ENCODE measurements around the gene DR1.
"Not testable (repeated sequence)": the region's sequence is repeated elsewhere in the genome, so short reads cannot be mapped to it uniquely, and the experiment has no call there.

Gene DR1

DNA sequence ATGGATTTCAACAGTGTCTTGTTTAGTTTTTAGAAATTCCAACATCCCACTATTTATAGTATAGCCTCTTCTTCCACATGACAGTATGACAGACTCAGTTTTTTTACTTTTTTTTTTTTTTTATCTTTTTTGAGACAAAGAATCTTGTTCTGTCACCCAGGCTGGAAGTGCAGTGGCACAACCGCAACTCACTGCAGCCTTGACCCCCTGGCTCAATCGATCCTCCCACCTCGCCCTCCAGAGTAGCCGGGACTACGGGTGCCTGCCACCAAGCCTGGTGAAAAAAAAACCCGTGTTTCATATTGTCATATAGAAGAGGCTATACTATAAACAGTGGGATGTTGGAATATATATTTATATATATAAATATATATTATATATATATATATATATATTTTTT lies 1.2 kb upstream of the DR1 start:
- DNase-seq = no peak

DNA sequence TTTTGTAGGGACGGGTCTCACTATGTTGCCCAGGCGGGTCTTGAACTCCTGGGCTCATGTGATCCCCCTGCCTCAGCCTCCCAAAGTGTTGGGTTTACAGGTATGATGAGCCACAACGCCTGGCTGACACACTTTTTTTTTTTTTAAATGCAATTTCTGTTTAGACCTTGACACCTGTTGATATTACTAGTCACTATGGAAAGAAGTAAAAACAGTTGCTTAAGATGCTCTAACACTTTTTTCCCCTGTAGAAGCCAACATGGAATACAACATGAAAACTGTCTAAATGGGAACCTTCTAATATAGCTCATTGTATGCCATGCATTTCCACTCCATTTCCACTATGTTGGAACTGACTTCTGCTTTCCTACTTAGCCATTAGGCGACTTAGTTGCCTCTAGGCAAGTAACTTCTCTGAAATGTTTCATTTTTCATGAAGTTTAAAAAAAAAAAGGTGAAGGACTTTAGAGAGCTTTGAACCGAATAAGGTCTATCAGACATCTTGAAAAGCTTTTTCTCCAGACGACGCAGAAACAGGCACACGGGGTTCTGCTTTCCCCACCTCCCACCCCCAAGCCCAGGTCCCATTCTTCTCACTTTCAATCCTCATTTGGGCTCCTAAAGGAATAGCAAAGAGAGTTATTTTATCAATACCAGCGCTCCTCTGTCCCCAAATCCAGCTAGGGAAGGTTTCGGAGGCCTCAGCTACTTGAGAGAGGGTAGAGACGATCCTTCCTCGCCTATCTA lies 648 bp upstream of the DR1 start:
- DNase-seq = peak in 2 of 3 donors; percentile 56 to 66

DNA sequence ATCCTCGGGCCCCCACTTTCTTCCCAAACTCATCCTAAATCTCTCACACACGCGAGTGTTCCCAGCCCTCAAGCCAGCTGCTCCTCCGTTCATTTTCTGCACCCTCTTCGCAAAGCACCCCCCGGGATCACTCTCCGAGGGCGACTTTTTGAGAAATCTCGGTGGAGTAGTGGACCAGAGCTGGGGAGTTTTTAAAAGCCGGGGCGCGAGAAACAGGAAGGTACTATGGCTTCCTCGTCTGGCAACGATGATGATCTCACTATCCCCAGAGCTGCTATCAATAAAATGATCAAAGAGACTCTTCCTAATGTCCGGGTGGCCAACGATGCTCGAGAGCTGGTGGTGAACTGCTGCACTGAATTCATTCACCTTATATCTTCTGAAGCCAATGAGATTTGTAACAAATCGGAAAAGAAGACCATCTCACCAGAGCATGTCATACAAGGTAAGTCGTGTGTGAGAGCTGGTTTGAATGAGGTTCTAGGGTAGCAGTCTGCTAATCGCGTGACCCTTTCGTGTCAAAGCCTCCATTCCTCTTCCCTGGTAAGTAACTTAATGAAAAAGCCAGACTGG lies 800 bp downstream of the DR1 start:
- DNase-seq = peak; percentile 58 to 70 (median 62)

DNA sequence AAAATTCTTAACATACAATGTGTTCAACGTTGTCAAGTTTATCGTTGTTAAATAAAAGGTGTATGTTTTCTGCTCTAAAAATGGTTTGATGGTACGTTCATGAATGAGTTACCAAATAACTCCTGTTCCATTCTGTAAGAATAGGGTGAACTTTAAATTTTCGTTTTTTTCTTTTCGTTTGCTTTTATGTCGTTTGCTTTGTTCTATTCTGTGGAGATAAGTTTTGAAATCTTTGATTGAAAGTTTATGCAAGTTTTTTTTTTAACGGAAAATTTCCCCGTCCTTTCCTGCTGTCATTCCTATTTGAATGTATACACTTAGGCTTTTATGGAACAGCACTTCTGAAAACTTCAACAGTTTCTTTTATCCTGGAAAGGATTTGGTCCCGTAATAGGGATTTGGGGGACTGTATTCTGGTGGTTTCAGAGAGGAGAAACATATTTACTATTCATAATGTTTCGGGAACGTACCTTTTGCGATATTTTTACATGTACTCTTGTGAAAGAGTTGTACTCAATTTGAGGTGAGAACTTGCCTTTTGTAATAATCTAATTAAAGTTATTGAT lies 1.7 kb downstream of the DR1 start:
- no peak for DNase-seq

DNA sequence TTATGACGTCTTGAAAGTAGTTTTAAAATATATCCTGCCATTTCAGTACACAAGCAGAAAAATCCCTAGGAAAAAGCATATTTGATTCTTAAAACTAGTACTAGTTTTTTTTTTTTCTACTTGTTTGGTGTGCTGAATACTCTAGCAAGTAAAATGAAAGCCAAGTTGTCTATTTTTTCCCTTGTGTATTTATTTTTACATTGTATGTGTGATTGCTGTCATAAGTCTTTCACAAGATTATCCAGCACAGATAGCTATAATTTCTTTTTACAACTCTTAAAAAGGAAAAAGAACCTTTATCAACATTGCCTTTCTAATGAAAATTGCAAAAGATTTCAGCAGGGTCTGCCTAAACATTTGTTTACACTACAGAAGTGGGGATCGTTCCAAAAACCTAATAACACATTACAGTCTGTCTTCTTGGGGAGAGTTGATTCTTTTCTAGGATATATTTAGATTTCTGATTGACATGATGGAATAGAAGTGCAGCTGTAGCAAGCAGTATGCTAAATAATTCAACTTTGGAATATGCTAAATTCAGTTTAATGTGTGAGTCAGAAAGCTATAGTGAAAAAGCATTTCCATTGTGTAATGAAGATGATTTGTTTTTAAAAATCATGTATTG lies 2.5 kb downstream of the DR1 start:
- no peak for DNase-seq

DNA sequence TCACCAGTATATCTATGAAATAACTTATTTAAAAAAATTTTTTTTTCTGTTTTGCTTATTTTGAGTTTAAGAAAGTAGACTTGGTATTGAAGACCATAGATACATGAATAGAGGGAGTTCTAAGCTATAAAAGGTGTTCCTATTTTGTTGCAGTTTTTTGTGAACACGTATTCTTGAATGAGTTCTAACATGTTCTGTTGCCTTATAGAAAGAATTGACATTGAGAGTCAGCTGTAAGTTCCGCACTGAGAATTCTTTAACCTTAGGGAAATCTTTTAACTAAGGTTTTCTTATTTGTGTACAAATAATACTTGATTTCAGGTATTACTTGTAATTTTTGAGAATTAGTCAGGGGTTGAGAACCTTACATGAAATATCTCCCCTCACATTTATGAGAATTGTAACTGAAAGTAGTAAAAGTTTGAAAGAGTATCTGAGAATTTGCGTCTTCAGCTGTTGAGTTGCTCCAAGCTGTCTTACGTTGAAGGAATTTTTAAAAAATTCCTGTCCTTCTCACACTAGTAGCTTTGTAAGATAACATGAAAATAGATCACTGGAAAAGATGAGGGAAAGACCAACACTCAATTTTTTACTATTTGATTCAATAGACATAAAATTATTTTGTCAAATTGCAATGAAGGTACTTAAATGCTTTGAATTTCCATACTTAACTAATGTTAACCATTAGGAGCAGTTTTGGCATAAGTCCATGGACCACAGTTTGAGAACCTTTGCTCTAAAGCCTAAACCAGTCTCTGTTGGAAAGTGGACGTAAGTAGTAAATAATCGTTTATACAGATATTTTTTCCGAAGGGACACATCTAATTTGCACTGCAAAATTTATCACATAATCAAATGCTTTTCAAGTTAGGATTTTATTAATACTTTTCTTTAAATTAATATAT lies 3.8 kb downstream of the DR1 start:
- DNase-seq = no peak

DNA sequence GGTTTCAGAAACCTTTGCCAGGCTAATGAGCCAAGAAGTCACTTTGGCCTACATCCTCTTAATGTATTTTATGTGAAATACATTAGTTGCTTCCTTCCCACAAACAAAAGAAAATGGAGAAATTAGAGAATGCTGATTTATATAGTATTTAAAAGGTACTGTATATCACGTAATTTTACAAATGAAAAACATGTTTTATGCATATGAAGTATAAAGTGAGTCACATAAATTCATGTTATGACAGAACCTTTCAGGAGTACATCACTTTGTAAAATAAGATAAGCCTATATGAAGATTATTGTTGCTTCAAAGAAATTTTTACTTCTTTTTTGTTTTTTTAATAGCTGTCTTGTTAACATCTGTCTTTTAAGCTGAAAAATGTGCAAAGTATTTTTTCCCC lies 4.6 kb downstream of the DR1 start:
- no peak for DNase-seq

DNA sequence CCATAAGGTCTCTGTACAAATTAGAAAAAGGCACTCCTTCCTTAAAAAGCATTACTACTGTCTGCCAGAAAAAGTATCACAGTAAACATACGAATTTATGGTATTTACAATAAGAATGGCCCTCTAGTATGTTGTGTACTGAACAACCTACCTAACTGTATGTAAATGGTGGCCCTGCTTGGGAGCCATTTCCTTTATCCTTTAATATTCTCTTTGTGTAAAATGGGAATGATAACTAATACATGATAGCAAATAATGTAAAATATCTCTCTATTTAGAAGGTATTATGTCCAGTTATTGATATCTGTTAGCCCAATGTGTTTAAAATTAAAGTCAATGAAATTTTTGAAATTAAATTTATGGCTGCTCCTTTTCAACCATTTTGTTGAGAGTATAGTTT lies 5.2 kb downstream of the DR1 start:
- DNase-seq = no peak

DNA sequence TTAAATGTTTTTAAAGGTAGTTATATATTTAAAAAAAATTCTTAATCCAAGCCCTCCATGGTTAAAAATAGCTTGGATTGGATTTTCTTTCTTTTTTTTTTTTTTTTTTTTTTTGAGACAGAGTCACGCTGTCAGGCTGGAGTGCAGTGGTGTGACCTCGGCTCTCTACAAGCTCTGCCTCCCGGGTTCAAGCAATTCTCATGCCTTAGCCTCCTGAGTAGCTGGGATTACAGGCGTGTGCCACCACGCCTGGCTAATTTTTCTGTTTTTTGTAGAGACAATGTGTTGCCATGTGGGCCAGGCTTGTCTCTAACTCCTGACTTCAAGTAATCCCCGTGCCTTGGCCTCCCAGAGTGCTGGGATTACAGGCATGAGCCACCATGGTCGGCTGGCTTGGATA lies 5.6 kb downstream of the DR1 start:
- not testable (repeated sequence) for DNase-seq

DNA sequence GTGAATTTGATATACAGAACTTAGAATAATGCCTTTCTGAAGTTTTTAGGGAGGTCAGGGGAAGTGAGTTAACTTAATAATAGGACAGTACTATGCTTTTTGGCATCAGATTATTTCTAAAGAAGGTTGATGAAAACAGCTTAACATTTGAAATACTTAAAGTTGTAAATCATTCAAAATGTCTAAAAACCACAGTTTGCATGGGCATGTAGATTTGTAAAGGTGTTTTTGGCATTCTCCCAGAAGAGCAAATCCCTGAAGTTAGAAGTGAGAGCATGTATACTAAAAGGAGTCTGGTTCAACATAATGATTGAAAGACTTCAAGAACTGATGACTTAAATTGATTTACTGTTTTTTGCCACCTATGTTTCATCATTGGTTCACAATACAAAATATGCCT lies 6.7 kb downstream of the DR1 start:
- DNase-seq = no peak

DNA sequence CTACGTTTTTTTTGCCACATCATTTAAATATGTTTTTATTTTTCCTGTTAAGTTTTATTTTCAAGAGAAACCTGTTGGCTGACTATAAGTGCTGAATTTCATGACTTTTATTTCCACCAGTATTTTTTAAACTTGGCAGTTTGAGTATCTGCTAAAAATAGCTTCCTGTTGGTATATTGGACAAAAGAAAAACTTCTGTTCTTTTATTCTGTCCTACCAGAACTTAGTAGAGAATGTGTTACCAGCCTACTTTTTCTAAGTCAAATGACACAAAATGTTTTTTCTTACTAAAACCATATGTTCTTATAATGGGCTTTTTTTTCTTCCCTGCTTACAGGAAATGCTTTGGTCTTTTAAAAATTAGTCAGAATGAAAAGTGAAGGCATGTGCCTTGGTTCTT lies 7.6 kb downstream of the DR1 start:
- DNase-seq = no peak

DNA sequence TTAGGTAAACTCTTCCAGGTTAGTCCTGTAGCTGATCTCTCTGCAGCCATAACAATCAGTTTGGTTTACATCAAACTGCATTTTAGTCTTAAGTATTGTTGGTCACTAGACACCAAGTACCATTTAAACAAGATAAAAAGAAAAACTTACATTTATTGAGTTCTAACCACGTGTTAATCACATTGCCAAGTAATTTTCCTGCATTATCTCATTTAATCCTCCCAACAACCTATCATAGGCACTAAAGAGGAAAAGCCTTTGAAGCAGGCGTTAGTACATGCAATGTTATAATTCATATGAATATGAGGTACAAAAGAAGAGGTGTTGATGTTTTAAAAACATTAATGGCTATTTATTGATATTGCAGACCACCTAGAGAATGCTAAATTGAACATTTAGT lies 9.0 kb downstream of the DR1 start:
- DNase-seq = no peak

DNA sequence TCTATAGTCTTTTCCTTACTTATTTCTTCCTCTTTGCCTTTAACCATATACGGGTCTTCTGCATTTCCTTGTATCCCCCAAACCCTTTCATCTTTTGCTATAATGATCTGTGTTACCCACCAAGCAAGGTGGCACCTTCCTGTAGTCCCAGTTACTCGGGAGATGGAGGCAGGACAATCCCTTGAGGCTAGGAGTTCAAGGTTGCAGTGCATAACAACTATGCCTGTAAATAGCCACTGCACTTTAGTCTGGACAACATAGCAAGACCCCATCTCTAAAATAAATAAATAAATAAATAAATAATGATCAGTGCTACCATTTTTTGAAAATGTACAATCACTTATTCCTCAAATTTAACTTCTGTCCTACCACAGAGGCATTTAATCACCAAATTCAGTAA lies 11.5 kb downstream of the DR1 start:
- DNase-seq = no peak

DNA sequence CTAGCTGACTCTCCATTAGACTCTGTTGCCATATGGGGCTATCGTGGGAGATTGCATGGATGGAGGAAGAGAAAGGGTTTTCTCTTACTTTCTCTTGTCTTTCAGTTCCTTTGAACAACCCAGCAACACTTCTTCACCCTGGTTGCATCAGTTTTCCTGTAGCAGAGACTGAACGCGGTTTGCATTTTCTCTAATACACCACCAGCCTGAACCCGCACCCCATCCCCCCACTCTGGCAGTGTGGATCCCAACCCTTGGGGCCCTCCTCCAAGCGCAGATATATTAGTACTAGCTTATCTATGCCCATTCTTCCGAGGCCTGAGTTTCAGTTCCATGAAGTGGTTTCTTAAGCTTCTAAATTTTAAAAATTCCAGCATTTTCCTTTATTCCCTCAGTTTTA lies 12.6 kb downstream of the DR1 start:
- peak in 1 of 3 donors; percentile 7 for DNase-seq

DNA sequence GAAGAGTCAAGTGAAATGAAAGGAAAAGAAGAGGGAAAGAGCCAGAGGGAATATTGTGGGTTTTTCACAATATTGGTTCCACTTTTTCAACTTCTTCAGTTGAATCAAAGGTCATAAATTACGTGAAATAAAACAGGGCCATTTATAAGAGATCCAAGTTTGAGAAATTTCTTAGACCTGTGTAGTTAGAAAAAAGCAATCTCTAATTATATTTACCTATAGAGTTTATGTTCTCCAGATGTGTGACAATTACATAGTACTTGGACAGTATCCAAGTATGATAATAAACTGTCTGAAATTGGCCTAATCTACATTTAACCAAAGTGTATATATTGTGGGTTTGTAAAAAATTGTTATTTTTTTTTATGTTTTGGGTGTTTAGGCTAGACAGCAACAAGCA lies 14.4 kb downstream of the DR1 start:
- DNase-seq = no peak

DNA sequence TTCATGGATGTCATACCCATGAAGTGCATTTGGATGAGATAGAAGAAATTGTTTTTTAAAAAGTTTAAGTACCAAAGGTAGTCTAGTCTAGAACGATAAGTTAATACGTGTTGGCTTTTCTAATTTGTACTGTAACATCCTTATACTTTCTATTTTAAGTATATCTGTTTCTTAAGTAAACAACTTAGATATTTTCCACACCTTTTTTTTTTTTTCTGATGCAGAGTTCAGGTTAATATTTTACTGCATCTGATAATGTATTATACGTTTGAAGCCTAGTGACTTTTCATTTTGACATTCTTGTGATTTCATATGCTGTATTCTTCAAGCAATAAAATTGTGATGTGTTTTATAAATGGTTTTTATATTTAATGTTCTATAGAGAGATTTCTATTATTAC lies 16.5 kb downstream of the DR1 start:
- no peak for DNase-seq

DNA sequence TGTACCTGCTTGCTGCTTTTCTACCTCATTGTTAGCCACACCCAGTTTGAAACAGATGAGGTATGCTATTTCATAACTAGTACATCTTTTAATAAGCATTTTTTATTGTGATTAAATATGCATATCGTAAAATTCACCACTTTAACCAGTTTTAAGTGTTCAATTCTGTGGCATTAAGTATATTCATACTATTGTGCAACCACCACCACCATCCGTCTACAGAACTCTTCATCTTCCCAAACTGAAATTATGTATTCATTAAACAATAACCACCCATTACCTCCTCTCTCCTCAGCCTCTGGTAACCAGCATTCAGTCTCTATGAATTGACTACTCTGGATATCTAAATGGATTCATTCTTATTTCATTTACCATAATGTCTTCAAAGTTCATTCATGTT lies 20.1 kb downstream of the DR1 start:
- no peak for DNase-seq

DNA sequence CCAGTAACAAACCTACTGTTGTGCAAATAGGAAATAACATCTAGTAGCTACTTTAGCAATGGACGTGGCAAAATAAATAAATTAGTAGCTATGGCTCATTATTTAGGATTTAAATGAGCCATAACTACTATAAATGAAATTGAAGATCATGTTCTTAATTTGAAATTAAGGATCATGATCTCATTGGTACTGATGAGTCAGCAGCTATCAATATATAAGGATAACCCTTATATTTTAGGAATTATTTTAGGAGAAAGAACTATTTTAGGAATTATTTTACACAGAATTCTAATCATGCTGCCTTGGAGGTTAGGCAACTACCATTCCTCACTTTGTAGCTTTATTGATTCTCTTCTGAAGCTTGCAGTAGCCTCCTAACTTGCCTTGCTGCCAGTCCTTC lies 24.0 kb downstream of the DR1 start:
- DNase-seq = no peak

DNA sequence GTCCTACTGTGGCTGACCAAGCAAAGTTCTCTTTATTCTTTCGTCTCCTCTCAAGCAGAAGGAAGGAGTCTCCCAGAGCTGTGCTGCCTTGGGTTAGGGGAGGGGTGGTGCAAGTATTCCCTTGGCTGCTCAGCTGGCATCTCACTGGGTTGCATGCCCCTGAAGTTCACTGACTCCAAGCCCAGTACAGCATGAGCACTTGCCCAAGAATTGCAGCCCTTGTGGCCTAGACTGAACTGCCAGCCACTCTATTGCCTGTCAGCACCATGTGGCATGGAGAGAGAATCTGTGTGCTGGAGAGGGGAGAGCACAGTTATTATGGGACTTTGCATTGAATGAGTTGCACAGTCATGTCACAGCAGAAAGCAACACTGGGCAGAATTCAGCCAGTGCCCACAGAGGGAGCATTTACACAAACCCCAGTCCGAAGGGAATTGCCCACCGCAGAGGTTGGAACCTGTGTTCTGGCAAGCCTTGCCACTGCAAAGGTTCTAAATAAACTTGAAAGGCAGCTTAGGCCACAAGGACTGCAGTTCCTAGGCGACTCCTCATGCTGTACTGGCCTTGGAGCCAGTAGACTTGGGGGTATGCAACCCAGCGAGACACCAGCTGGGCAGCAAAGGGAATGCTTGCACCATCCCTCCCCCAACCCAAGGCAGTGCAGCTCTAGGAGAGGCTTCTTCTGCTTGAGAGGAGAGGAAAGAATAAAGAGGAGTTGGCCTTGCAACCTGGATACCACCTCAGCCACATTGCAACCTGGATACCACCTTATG lies 28.8 kb downstream of the DR1 start:
- DNase-seq = no peak

DNA sequence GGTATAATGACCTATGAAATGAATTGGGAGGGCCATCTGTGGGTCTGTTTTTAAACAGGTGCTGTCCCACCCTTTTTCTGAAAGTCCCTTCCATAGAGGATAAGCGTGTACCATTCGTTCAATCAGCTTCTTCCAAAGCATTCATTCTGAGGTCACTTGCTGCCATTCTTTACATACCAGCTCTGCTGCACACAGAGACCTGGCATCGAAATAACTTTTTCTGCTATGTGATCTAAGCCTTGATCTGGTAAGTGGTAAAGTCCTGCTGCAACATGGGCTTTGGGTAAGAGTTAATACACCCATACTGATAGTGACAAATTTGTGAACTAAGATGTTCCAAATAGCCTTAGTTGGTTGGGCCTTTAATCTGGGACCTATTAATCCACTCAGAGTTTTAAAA lies 38.9 kb downstream of the DR1 start:
- DNase-seq = no peak

DNA sequence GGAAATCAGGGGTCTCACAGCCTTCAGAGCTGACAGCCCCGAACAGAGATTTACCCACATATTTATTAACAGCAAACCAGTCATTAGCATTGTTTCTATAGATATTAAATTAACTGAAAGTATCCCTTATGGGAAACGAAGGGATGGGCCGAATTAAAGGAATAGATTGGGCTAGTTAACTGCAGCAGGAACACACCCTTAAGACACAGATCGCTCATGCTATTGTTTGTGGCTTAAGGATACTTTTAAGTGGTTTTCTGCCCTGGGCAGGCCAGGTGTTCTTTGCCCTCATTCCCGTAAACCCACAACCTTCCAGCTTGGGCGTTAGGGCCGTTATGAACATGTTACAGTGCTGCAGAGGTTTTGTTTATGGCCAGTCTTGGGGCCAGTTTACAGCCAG lies 40.6 kb downstream of the DR1 start:
- DNase-seq = not testable (repeated sequence)

DNA sequence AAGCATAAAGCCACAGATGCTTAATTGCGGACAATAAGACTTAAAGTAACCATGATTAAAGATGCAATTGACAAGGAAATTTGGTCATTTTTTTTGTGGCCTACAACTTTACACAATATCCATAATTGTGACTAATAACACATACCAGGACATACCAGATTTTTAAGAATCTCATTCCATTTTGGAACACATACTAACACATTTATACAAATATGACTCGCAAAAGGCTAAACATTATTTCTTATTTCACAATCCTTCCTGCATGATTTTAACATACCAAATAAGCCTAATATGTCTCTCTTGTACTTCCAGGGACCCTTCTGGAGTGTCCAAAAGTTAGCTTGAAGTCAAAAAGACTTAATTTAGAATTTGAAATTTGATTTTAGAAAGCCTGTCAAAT lies 48.8 kb downstream of the DR1 start:
- DNase-seq = no peak
